GM19372 (cell line): ENCODE data around the gene DDIT4.
A peak's percentile ranks its signal among the peaks of the same experiment; 100 is the strongest.
"Not testable (repeated sequence)": the region's sequence is repeated elsewhere in the genome, so short reads cannot be mapped to it uniquely, and the experiment has no call there.

Experiments
- ATAC-seq: cut with Tn5 transposase; IDR thresholded peaks from one replicate; pipeline ENCODE4 v1.9.1; 2021; ENCODE audit warnings: mild to moderate bottlenecking, low read depth, moderate library complexity; ENCODE audit not compliant: unreplicated experiment

The DDIT4 gene

DNA sequence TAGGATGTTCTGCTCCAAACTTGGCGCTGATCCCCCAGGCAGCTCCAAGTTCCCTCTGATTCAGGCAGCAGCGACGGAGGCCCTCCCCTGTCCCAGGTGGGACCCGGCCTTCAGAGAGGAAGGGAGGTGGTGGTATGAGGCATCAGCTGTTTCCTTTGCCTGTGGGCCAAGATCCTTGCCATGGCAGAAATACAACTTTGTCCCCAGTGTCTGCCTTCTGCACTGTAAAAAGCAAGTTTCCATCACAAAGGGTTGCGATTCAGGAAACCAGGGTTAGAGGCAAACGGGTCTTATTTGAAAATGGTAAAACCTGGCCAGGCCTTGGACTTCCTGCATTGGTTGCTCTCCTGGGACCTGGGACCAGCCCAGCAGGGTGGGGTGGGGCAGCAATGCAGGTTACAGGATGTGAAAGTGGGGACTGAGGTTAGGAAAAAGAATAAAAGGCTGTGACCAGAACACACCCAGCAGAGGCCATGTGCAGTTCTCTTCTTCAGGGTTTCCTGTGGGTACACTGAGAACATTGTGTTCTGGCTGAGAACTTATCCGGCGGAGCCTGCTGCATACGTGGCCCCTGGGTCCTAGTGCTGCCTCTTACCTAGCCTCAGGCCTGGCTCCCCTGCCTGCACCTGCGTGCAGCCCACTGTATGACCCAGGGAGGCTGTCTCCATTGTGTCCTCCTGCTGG is 25.1 kb upstream of the DDIT4 start:
- ATAC-seq: peak; percentile 76

DNA sequence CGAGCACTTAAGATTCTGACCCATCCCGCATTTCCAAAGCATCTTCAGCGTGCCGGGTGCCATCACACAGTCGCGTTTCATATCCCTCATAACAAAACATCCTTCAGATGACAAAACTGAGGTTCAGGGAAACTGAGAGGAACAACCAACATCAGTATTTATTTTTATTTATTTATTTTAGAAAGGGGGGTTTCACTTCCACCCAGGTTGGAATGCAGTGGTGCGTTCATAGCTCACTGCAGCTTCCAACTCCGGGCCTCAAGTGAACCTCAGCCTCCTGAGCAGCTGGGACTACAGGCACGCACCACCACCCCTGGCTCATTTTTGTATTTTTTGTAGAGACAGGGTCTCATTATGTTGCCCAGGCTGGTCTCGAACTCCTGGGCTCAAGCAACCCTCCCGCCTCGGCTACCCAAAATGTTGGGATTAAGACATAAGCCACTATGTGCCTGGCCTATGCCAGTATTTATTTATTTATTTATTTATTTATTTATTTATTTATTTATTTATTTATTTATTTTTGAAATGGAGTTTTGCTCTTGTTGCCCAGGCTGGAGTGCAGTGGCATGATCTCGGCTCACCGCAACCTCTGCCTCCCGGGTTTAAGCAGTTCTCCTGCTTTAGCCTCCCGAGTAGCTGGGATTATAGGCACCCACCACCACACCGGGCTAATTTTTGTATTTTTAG is 24.4 kb upstream of the DDIT4 start:
- not testable (repeated sequence) for ATAC-seq

DNA sequence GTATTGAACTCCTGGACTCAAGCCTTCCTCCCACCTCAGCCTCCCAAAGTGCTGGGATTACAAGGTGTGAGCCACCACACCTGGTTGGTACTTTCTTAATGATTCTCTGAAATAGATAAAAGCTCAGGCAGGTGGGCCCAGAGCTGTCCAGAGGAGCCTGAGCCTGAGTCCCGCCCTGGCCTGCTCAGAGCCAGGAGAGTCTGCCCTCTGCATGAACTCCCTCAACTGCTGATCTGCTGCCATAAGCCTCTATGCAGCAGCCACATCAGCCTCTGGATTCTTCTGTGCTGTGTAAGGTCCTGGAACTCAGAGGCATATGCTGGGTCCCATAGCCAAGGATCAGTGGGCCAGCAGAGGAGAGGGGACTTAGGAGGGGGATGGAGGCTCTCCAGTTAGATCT is 23.1 kb upstream of the DDIT4 start:
- ATAC-seq: no peak

DNA sequence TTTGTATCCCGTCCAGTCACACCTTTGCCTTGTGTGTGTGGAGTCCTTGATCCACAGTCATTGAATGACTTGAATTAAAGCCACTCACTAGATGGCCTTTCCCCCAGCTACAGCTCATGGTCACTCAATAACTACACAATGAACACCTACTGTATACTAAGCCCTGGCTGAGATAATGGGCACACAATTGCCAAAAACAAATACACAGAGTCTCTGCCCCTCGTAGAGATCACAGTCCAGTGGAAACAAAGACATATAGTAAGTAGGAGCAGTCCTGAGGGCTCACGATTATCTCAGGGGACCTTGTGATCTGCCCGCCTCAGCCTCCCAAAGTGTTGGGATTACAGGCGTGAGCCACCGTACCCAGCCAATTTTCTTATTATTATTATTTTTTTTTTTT is 22.1 kb upstream of the DDIT4 start:
- ATAC-seq: no peak

DNA sequence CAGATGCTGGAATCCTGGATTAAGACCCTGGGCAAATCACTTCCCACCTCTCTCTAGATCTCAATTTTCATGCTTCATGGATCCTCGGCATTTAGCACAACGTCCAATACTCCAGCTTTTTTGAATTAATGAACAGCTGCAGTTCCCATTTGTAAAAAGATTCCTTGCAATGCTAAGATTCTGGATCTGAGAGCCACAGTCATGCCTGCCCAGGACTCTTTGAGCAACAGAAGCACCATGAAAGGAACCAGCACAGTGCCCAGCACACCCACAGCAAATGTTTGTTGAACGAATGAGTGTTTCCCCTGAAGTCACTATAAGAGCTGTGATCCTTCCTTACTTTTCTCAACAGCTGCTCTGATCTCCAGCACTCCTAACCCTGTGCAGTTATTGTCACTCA is 20.8 kb upstream of the DDIT4 start:
- no peak for ATAC-seq

DNA sequence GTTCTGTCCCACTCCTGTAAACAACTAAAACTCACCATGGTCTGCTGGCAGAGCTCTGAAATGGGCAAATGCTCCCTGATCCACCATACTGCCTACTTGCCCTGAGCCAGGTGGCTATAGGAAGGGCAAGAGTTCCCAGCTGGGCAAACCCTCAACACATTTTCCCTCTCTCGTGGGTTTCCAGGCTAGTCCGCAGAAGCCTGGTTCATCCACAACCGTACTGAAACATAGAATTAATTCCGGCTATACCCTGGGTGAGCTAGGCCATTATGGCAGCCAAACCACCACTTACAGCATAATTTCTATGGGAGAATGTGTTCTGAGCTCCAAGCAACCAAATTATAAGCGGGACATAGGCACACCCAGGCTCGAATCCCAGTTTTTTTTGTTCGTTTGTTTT is 20.1 kb upstream of the DDIT4 start:
- no peak for ATAC-seq

DNA sequence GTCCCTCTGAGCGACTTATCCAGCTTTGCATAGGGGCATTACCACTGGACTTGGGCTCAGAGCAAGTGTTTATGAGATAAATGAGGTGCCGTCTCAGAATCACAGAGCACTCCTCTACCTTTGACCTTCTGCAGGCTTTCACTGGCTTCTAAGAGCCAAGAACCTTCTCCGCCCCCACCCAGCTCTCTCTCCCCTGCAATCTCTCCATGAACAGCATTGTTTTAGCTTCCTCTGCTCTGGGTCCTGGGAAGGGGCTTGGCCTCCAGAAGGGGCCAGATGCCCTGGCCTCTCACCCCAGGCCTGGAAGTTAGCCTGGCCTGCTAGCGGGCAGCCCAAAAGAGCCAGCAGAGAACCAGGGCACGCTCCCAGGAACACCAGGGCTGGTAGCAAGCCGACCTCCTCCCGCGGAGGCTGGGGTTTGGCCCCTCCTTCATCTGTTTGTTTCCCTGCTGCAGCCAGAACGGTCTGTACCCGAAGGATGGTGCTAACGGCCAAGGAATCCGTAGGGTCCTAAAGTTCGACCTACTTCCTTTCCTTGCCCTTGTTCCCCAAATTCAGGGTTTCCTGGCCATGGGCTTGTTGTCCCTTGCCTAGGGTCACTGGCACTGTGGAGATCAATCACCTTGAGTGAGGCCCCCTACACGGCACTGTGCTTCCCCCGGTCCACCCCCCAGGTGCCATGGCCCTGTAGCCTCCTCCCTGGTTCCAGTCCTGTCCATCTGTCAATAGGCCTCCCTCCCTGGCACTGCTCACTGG is 18.7 kb upstream of the DDIT4 start:
- ATAC-seq: no peak

DNA sequence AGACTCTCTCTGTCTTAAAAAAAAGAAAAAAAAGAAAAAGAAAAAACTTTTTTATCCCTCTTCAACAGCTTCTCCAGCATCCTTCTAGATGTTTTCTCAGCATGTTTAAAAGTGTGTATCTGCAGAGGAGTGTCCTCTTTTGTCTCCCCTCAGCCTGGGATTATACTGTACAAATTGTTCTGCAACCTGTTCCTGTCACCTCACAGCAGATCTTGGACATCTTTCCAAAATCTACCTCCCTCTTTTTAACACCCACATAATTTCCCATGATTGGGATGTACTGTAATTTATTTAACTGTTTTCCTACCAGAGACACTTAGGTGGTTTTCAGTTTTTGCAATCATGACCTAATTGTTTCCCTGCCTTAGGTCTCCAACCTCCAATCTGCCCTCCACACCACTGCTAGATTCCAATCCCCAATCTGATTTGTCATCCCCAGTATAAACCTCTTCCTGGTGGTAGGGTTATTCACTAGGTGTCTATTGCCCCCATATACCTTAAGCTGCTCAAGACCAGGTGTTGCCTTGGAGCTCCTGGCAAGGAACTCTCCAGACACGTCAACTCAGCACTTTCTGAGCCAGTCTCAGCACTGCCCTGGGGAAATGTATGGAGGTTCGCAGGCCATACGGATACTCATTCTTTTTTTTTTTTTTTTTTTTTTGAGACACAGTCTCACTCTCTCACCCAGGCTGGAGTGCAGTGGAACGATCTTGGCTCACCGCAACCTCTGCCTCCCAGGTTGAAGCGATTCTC is 17.6 kb upstream of the DDIT4 start:
- ATAC-seq: no peak

DNA sequence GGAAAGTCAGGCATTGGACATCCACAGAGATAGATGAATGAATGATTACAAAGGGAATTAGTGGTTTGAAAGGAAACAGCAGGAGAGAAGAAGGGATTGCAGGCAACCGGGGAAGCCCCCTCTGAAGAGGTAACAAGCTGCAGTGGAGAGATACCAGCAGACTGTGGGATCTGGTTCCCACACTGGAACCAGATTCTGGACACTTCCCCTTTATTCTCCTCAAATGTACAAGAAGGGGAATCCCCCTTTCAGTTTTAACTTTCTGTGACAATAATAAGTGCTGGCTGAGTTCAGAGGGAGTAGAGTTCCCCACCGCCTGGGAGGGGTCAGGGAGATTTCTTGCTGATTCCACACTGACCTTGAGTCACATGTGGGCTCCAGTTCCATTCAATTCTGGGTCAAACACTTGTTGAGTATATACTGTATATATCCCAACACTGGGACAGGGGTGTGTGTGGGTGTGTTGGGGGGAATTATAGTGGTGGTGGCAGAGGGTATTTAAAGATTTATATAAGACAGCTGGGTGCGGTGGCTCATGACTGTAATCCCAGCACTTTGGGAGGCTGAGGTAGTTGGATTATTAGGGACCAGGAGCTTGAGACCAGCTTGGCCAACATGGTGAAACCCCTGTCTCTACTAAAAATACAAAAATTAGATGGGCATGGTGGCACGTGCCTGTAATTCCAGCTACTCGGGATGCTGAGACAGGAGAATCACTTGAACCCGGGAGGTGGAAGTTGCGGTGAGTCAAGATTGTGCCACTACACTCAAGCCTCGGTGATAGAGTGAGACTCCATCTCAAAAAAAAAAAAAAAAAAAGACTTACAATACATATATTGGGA is 16.5 kb upstream of the DDIT4 start:
- ATAC-seq: no peak

DNA sequence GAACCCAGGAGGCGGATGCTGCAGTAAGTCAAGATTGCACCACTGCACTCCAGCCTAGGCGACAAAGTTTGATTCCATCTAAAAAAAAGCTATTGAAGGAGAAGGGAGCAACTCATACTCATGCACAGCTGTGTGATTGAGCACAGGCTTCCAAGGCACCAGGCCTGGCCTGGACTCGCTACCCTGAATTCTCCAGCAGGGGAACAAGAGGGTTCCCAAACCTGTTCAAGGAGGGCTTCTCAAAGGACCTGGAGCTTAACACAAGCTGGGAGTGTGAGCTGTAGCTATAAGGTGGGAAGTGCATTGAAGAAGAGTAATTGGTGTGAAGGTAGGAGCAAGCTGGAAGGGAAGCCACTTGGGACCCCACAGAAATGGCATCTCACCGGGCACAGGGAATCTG is 15.1 kb upstream of the DDIT4 start:
- ATAC-seq: no peak

DNA sequence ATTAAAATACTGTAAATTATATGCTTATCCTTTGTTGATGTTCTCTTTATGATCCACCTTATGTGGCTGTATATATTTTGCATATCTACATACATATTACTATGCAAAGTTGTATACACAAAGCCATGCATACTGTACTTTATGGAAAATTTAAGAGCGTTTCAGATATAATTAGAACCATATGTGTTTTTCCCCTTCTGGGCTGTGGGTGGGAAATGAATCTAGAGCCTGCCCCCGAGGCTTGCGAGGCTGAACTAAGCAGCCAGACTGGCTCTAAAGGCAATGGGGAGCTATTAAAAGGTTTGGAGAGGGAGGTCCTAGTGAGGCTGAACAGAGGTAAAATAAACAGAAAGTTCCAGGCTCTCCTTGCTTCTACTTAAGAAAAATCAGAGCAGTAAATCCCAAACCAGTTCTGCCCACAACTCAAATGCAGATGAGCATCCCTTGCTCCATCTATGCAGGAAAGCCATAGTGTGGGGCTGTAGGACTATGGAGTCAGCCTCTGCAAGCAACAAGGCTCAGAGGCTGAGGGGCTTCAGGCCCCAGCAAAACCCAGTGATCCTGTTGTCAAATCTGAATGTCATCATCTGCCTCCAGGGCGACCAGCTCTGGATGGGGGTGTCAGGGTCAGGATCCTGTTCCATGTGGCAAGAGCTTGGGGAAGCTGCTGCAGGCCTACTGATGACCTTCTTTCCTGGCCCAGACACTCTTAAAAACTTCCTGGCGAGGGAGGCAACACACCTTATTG is 14.1 kb upstream of the DDIT4 start:
- no peak for ATAC-seq

DNA sequence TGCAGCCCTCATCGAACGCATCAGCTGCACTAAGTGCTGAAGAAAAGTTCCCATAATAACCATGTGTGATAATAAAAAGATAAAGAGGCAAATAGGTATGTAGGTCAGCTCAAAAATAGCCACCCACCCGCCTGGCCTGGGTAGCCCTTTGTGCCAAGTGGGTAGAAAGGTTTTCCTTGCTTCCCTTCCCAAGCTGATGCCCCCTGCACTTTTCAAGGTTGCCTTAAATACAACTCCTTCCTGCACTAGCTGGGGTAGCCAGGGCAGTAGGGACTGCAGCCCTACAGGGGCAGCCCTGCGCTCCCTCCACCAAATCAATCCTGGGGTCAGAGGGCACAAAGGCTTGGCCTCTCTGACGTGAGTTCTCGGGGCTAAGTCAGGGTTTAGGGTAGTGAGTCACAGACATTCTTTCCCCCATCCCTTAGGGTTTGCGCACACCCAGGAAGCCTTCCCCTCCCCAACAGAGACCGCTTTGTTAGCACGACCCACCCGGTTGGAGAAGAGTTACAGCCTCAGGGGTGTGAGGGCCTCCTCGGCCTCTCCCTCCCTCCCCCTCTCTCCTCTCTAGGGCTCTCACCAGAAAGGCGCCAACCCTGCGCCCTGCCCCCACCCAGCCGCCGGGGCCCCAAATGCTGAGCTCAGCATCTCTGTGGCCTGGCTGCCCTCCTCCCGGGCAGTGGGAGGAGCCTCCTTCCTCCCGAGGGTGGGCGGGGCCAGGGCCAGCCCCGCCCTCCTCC is 13.3 kb upstream of the DDIT4 start:
- ATAC-seq: peak; percentile 47

DNA sequence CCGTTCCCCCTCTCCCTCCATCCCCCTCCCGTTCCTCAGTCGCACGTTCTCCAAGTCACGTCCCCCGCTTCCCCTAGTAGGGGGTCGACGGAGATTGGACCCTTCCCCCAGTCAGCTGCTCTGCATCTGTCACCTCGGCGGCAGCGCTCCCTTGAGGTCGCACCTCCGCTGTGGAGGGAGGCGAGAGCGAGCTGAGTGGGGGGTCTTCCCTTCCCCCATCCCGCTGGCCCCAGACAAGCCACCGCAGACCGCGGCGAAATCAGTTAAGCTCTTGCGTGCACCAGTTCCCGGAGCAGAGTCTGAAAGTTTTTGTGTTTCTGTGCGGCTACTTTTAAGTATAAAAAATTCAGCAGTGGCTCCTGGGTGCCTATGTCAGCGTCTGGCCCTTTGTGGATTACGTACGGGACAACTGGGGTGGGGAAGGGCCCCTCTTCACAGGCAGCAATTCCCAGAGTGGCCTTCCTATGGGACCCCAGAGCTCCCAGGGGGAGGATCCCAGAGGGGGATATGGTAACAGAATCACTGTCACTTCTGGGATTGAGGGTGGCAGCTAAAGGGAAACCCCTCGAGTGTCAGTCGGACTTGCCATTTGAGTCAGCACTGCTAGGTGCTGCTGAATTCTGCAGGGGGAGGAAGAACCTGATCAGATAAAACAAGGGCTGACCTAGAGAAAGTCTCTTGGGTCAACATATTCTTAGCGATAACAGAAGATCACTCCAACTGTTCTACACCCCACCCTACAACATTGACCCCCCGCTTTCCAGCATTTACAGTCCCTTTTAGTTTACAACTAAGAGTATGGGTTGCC is 12.5 kb upstream of the DDIT4 start:
- peak; percentile 38 for ATAC-seq

DNA sequence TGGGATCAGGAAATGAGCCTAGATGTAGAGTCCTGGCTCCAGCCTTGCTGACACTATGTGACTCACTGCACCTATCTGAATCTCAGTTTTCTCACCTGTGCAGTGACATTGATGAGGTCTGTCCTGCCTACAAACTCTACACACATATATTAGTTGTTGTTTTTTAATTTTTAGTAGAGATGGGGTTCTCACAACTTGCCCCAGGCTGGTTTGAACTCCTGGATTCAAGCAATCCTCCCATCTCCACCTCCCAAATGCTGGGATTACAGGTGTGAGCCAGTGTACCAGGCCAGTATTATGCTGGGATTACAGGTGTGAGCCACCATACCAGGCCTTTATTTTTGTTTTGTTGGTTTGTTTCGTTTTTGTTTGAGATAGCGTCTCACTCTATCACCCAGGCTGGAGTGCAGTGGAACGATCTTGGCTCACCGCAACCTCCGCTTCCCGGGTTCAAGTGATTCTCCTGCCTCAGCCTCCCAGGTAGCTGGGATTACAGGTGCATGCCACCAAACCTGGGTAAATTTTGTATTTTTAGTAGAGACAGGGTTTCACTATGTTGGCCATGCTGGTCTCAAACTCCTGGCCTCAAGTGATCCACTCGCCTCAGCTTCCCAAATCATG is 11.8 kb upstream of the DDIT4 start:
- peak; percentile 2 for ATAC-seq

DNA sequence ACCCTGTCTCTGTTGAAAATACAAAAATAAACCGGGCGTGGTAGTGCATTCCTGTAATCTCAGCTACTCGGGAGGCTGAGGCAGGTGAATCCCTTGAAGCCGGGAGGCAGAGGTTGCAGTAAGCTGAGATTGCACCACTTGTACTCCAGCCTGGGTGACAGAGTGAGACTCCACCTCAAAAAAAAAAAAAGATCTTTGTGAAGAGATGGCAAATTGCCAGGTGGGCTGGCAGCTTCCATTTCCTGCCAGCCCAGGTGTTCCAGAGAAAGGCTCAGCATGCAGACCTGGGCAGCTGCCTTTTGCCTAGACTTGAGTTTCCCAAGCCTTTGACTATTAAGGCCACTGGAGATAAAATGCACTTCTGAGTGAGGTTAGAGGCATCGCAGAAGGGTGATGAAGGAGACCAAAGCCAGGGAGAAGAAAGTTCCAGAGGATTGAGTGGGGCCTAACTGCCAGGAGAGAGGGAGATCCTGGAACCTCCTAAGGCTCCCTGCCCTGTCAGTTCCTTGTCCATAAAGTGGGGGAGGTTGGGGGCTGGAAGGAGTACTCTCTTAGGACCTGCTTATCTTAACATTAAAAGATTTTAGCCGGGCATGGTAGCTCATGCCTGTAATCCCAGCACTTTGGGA is 10.0 kb upstream of the DDIT4 start:
- no peak for ATAC-seq

DNA sequence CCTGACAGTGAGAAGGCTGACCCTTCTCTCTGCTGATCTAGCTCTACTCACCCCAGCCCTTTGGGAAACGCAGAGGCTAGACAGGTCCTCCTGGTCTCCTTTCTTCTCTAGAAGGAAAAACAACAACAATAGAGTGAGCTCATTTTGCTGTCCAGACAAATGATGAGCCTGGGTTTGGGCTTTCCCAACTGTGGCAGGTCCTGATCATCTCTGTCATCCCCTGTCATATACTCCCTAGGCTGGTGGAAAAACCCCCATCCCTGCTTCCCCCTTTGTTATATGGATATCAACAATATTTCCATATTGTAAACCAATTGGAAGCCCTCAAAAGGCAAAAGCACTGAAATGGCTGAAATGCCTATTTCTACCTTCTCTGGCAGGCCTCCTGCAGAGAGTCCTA is 9.2 kb upstream of the DDIT4 start:
- ATAC-seq: no peak

DNA sequence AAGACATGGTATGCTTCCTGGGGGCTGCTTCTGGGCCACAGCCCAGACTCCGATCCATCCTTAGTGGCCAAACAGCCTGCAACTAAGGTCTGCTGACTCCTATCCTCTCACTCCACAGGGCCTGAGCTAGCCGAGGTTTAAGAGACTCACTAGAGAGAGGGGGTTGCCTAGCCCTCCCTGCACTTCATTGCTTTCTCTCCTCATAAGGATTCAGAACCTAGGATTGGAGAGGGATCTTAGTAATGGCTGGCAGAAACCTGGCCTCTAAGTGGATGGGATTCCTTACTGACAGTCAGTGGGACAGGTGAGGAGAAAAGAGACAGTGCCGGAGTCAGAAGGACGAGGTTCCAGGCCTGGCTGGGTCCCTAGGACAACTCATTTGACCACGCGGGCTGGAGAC is 8.2 kb upstream of the DDIT4 start:
- ATAC-seq: no peak
